Measurements from ENCODE around the gene SH3RF3.

- no peak for TF ChIP-seq CTCF (IDR thresholded peaks at IDR 0.05 in 4 of 5, conservative IDR thresholded peaks at IDR 0.05 in 1 of 5)
- TF ChIP-seq POLR2A (IDR thresholded peaks at IDR 0.05) = no peak
These were observed 350.8 kb downstream of the SH3RF3 start for GRCh38 chr2:109479804-109480203.
